HG03175 (cell line): ENCODE measurements around the gene ATP6V1G1.
"Not testable (repeated sequence)": the region's sequence is repeated elsewhere in the genome, so short reads cannot be mapped to it uniquely, and the experiment has no call there.

ENCODE experiments used
- ATAC-seq: cut with Tn5 transposase; IDR thresholded peaks from one replicate; pipeline ENCODE4 v1.9.1; 2021; ENCODE audit warnings: mild to moderate bottlenecking, moderate library complexity; ENCODE audit not compliant: unreplicated experiment

ATP6V1G1 gene

DNA sequence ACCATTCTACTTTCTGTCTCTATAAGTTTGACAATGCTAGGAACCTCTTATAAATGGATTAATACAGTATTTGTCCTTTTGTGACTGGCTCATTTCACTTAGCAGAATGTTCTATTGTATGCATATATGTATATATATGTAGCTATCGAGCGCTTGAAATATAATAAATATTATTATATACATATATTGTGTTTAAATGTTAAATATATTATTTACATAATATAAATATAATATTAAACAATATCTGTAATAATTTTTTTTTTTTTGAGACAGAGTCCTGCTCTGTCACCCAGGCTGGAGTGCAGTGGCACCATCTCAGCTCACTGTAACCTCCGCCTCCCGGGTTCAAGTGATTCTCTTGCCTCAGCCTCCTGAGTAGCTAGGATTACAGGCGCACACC lies 9.4 kb upstream of the ATP6V1G1 start:
- ATAC-seq: not testable (repeated sequence)

DNA sequence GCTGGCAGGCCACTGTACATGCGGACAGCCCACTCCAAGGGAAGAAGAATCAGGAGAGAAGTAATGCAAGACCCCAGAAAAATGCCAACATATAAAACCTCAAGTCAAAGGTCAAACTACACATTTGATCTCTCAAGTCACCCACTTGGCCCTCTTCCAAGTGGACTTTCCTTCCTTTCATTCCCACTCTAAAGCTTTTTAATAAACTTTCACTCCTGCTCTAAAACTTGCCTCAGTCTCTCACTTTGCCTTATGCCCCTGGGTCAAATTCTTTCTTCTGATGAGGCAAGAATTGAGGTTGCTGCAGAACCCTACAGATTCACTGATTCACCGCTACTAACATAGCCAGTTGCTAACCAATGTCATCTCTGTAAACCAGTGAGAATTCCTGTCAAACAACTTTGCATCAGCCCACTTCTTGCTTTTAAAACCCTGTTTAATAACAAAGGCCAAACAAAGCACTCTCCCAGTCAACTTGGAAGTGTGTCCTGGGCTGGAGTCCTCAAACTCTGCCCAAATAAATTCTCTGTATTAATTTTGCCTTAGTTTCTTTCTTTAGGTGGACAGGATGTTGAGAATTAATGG lies 6.9 kb upstream of the ATP6V1G1 start:
- ATAC-seq: no peak

DNA sequence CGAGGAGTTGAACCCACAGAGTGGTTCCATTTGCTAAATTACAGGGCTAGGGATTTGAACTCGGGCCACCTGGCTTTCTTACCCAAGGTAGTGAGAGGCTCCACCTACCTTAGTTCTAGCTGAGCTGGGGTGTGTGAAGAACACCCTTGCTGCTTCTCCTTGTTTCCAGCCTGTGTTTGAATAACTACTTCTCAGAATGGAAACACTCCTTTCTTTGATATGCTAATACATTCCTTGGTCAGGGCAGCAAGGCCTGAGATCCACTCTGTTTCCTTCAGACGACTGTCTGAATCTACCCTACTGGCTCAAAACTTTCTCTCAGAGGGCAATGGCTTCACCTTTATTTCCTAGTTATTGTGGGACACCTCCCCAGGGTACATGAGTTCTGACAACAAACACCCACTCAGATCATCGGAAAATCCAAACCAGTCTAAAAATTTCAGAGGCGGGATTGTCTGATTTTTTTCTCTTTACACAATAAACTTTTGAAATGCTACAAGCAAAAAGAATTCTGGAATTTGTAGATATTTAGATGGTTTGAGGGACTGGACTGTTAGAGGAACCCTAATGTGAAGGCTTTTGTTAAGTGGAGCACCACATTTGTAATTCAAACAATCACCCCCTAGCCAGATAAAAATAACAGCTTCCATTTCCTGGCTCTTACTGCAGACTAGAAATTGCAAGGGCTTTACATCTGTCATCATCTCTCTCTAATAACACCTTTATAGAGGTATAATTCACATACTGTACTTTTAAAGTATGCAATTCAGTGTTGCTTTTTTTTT lies 4.0 kb upstream of the ATP6V1G1 start:
- no peak for ATAC-seq

DNA sequence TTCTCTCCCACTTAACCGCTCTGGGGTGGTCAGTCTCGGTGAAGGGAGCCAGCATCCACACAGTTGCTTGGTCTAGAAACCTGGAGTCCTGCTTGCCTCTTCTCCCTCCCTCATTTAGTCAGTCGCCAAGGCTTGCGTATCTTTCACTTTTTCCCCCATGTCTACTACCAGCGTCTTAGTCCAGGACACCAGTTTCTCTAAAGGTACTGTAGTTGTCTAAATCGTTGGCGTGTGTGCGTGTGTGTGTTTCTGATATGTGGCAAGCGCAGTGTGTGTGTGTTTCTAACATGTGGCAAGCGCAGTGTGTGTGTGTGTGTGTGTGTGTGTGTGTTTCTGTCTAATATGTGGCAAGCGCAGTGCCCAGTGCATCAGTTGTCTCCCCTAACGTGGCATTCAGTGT lies 641 bp downstream of the ATP6V1G1 start:
- no peak for ATAC-seq

DNA sequence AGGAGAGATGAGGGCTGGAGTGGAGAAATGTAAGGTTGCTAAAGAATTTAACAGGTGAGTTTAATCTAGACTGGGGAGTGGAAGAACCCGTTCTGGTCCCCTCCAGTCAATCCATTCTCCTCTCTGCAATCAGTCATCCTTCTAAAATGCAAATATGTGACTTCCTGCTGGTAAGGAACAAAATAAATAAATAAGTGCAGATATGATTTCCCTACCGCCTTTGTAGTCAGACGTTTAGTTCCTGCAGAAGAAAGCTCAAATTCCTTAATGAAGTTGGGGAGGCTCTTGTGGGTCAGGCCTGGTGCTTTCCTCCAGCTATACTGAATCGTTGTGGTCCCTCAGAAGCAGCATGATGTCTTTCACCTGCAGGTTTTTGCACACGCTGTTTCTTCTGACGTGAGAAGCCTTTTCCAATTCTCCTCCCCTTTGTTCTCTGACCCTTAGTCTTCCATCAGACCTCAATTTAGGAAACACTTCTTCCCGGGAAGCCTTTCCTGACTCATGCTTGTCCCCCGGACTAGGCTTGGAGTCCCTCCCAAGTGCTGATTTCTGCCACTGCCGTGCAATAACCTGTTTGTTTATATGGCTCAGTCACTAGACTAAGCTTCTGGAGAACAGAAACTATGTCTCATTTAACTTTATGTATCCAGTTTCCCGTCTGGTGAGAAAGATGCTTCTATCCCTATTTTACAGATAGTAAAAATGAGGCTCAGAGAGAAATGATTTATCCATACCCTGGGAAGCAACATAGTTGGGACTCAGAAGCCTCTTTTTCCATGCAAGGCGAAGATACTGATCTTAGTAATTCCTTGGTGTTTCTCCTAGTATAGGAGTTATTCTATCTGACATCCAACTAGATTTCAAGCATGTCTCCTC lies 1.3 kb downstream of the ATP6V1G1 start:
- ATAC-seq: no peak

DNA sequence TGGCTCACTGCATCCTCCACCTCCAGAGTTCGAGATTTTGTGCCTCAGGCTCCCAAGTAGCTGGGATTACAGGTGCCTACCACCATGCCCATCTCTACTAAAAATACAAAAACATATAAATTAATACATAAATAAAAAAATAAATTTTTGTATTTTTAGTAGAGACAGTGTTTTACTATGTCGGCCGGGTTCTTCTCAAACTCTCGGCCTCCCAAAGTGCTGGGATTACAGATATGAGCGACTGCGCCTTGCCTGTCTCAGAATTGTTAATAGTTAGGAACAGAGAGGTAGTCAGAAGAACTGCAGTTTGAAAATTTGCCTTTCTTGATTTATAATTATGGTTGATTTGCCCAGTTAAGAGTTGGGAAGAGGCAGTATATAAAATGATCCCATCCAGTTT lies 2.8 kb downstream of the ATP6V1G1 start:
- ATAC-seq: no peak

DNA sequence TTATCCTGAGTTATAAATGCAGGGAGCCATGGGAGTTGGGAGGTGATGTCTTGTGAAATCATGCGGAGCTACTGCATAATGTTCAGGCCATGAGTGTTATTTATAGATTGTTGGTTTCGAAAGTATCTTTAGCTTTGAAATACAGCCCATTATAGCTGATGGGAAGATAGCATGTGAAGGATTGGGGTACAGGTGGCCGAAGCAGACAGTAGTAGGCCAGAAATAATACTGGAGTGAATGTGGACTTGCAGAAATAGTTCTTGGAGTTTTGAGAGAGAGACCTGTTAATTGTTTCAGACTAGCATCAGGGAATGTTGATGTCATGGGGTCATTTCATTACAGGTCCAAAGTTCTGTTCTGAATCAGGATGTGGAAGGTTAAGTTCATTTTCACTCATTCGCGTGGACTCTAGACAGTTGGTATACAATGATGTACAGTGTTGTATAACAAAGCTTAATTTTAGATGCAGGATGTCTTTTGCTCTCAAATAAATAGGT lies 3.8 kb downstream of the ATP6V1G1 start:
- no peak for ATAC-seq

DNA sequence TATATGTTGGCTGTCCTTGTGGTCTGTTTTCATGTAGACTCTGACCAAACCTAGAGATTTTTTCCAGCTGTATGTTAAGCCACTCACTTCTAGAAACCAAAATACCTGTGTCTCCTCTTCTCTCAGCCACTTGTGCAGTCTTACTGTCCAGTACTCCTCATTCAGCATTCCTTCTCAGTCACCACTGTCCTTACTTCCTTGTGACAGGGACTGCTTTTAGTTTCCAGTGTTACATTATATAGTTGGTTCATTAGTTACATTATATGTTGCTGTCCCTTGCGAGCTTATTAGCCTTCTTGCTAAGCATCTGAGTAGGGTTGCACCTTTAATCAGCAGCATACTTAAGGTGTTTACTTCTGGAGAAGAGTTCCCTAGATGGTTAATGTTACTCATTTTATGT lies 4.3 kb downstream of the ATP6V1G1 start:
- ATAC-seq: no peak

DNA sequence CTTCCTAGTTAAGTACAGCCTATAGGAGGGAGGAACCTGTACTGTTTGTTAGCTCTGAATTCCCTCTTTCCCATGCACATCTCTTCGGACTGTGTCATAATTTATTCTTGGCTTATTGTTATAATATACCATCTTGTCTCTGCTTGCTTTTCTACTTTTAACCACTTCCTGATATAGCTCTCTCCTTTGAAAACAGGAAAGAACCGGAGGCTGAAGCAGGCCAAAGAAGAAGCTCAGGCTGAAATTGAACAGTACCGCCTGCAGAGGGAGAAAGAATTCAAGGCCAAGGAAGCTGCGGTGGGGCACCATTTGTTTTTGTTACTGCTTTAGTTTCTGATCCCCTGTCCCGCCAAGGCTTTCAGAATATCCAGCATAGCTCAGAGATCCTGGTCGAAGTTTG lies 4.8 kb downstream of the ATP6V1G1 start:
- peak; percentile 28 for ATAC-seq

DNA sequence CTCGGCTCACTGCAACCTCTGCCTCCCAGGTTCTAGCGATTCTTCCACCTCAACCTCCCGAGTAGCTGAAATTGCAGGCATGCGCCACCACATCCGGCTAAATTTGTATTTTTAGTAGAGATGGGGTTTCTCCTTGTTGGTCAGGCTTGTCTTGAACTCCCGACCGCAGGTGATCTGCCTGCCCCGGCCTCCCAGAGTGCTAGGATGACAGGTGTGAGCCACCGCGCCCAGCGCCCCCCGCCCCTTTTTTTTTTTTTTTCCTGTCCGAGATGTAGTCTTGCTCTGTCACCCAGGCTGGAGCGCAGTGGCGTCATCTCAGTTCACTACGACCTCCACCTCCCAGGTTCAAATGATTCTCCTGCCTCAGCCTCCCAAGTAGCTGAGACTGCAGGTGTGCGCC lies 6.6 kb downstream of the ATP6V1G1 start:
- ATAC-seq: no peak

DNA sequence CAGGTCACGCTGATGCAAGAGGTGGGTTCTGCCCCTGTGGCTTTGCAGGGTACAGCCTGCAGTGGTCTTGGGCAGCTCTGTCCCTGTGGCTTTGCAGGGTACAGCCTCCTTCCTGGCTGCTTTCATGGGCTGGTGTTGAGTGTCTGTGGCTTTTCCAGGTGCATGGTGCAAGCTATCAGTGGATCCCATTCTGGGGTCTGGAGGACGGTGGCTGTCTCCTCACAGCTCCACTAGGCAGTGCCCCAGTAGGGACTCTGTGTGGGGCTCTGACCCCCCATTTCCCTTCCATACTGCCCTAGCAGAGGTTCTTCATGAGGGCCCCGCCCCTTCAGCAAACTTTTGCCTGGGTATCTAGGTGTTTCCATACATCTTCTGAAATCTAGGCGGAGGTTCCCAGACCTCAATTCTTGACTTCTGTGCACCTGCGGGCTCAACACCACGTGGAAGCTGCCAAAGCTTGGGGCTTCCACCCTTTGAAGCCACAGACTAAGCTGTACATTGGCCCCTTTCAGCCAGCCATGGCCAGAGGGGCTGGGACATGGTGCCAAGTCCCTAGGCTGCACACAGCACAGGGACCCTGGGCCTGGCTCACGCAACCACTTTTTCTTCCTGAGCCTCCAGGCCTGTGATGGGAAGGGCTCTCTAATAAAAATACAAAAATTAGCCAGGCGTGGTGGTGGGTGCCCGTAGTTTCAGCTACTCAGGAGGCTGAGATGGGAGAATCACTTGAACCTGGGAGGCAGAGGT lies 13.1 kb downstream of the ATP6V1G1 start:
- not testable (repeated sequence) for ATAC-seq

DNA sequence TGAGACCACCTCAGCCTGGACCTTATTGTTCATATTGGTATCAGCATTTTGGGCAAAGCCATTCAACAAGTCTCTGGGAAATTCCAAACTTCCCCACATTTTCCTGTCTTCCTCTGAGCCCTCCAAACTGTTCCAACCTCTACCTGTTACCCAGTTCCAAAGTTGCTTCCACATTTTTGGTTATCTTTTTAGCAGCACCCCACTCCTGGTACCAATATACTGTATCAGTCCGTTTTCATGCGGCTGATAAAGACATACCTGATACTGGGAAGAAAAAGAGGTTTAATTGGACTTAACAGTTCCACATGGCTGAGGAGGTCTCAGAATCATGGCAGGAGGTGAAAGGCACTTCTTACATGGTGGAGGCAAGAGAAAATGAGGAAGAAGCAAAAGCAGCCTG lies 14.2 kb downstream of the ATP6V1G1 start:
- ATAC-seq: not testable (repeated sequence)

DNA sequence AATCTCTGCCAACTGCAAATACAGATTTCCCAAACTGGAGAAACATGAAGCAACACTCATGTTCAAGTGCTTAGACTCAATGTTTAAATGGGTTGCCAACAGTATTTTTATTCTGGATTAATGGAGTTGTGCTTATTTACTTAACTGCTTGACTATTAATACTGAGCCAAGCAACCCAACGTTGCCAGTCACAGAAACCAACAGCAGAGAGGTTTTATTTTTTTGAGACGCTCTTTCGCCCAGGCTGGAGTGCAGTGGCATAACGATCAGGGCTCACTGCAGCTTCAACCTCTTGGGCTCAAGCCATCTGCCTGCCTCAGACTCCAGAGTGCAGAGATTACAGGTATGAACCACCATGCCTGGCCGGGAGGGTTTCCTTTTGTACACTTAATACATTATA lies 15.1 kb downstream of the ATP6V1G1 start:
- no peak for ATAC-seq

DNA sequence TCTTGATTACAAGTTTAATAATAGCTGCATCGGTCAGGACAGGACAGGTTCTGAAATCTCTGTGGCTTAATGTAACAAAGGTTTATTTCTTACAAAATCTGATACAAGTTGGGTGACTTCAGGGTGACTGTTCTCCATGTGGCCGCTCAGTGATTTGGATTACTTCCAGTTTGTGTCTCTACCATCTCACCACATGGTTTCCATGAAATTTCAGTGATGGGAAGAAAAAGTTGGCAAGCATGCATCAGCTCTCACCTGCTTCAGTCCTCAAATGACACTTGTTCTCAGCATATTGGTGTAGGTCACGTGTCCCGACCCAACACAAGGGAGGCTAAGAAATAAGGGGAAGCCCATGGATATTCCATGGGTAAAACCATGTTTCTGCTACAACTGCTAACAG lies 15.7 kb downstream of the ATP6V1G1 start:
- ATAC-seq: no peak

DNA sequence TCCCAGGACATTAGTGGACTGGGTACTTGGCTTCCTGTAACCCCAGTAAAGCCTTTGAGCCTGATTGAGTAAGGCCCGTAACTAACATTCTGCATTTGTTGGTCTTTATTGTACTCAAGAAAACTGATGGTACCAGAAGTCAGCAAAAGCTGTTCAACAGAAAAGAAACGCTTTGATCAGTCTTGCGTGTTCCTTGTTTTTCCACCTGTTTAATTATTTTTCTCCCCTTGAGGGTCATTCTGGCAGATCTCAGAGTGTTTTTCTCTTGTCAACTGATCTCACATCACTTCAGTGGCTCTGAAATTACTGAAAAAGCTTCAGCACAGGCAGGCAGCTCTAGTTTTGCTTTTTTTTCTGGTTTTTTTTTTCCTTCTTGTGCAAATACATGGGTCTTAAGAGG lies 17.4 kb downstream of the ATP6V1G1 start:
- no peak for ATAC-seq

DNA sequence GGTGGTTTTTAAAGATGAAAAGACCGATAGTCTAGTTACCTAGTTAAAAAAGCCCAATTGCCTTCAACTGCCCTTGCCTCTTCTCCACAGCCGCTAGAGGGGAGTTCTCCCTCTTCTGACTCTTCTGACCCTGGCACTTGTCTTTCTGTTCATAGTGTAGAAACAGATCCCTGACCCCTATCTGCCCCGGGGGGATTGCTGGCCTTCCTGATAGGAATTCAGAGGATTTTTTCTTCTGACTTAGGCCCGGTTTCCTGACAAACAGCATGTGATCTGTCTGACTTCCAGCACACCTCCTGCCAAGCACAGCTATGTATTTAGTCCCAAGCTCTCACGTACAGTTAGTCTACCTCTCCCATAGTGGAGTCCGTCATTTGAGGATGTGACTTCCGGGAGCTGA lies 18.5 kb downstream of the ATP6V1G1 start:
- no peak for ATAC-seq

DNA sequence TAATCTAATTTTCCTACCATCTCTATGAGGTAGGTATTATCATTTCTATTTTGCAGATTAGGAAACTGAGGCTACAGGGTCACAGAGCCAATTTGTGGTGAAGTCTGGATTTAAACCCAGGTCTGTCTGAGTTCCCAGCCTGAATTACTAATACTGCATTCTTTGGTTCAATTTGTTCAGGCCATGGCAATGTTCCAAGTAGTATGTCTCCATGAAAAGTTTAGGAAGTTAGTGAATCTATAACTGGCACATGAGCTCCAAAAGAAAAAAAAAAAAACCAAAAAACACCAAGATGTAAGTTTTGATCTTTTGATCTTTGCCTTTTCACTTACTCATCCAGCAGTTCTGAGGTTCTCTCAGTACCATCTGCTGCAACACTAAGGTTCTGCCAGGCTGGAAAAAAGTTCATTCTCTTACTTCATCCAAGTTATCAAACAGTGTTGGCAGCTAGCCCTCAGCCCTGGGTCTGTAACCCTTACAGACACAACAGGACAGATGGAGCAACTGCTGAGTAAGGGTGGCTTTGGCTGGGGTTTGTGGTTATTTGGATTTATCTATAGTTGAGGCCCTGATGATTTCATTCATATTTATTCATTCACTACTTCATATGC lies 19.1 kb downstream of the ATP6V1G1 start:
- ATAC-seq: no peak

DNA sequence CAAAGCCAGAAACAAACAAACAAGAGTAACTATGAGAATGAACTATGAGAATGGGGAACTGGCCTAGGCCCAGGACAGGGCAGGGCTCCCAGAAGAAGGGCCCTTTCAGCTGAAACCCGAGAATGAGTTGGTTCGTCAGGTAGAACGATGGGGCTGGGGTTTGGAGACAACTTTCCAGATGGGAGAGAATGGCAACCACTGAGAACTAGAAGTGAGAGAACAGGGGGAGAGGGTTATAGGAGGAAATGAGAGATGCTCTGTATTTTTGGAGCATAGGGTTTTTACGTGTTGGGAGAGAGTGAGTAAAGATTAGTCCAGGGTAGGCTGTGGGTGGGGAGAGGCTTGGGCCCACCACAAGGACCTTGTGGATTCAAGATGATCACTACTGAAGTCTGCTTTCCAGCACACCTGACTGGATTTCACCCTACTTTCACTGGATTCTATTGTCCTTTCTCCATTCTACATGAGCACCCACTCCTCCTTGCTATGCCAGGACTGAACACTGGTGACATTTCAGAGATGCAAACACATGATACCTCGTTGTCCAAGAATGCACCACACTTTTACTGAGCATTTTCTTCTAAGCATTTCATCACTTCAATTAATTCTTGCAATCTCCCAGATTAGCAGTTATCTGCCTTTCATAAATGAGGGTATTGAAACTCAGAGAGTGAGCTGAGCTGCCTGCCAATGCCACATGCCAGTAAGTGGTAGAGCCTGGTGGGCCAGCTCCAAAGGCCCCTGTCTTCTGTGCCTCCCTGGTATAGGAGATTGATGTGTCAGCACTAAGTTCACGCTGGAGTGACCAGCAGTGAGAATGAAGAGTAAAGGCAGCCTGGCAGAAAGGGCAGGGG lies 20.3 kb downstream of the ATP6V1G1 start:
- ATAC-seq: no peak

DNA sequence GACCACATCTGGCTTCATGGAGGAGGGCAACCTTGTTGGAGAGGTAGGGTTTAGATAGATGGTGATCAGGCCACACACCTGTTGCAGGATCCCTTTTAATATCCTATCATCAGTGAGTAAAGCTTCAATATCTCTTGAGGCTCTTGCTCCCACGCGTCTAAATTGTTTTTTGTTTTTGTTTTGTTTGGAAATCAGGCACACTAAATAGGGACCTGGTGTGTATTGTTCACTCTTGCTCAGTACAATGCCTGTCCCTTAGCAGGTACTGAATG lies 20.9 kb downstream of the ATP6V1G1 start:
- ATAC-seq: no peak
